T-helper 1 cell treated with Interleukin-12 subunit alpha and Interleukin-12 subunit beta and Interleukin-4 antibody, amounts not matched to agents 30 ng/mL and 1 ng/mL, for 36 hours (primary cell): ENCODE results near the gene PRM3. TPM values are rescaled to one million over a fixed set of nuclear protein-coding genes. Genes with fewer than 3 reads are reported as not detected.

Experiments used
- intact Hi-C: fragments of 100-400 bp; cut with micrococcal nuclease; formaldehyde crosslinking; loops from one replicate; pipeline ENCODE4 v1.15.1; 2024
- total RNA-seq: library from RNA; stranded (reverse); gene quantifications from 2 replicates; pipeline ENCODE4 v1.2.3, GENCODE V29; 2022

The PRM3 gene
- total RNA-seq, 1 donor from 2014 or later, result not detected

DNA sequence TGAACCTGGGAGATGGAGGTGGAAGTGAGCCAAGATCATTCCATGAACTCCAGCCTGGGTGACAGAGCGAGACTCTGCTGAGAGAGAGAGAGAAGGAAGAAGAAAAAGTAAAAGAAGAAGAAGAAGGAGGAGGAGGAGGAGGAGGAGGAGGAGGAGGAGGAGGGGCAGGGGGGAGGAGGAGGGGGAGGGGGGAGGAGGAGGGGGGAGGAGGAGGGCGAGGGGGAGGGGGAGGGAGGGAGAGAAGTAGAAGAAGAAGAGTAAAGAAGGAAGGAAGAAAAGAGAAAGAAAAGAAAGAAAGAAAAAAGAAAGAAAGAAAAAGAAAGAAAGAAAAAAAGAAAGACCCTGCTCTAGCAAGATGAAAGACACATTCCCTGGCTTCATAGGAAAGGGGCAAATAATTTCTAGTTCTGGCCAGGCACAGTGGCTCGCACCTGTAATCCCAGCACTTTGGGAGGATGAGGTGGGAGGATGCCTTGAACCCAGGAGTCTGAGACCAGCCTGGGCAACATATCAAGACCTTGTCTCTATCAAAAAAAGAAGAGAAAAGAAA lies 41.1 kb downstream of the PRM3 start:
- intact Hi-C loops, result loop anchor here (2.0 kb wide), 3 partner anchors 58 to 244 kb away; no protein-coding TSS in a partner anchor

DNA sequence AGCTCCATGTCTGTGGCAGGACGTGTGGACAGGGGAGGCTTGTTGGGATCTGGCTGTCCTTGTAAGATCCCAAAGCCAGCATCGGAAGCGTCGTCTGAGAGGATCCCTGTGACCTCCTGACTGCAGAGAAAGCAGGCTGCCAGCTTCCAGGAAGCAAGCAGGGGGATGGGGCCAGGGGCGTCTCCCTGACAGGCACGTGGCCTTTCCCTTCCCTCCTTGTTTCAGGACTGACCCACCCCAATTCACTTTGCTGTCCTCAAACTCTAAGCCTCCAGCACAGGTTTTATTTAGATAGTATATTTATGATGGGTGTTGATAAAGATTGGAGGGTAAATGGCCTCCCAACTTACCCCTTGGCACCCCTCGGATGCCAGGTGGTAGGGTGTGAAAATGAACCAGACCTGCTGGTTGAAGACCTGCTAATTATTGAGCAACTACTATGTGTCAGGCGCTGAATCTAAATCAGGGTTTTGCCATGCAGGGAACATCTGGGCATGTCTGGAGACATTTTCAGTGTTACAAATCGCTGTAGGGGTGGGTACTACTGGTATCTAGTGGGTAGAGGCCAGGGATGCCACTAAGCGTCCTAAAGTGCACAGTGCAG lies 42.0 kb downstream of the PRM3 start:
- intact Hi-C loops, result no loop called here

DNA sequence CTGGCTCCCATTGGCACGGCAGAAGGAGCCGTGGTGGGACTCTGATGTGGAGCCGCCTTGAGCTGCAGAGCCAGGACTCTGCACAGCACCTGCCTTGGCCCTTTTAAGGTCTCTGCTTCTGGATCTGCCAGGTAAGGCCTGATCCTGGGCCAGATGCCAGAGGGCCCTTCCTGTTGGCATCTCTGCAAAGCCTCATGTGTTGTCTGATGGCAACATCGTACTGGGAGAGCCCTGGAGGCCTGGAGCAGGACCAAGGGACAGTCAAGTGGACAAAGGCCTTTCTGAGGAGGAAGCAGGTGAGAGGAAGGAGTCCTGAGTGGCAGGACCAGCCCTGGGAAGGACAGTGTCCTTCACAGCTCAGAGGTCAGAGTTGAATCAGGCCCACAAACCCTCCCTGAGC lies 43.5 kb downstream of the PRM3 start:
- intact Hi-C loops, result no loop called here

- intact Hi-C loops, result no loop called here
Measured at GRCh38 chr16:11229432-11229831, 44.0 kb downstream of the PRM3 start.

DNA sequence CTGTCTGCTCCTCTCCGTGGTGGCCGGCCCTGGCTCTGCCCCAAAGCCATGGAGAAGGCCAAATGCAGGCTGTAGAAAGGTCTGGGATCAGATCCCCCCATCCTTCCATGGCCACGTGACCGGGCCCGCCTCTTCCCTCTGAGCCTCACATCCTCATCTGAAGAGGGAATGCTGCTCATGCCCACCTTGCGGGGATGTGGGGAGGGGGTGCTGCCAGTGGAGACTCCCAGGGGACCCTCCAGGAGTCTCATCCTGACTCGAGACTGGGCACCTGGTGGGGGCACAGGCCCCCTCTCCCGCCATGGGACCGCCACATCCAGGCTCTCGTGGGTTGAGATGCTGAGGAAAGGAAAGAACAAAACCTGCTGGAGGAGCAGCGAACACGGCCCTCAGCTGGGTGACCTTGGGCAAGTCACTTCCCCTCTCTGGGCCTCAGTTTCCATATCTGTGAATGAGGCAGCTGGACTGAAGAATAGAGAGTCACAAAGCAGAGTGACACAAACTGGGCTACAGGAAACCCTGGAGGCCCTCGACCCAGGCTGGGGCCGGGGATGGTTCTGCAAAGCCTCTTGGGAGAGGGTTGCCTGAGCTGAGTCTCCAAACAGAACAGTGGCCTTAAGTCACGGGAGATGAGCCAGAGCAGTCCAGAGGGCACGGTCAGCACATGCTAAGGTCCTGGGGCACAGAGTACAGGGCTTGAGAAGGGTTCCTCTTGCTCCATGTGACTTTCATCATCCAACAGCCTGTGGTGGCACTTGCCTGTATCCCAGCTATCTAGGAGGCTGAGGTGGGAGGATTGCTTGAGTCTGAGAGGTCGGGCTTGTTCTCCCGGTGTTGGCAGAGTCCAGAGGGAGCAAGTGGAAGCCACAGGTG lies 47.5 kb downstream of the PRM3 start:
- intact Hi-C loops, result loop anchor here (1.0 to 2.0 kb wide), 8 partner anchors 7 to 261 kb away; no protein-coding TSS in a partner anchor

- intact Hi-C loops, result loop anchor here (1.0 to 2.0 kb wide), 11 partner anchors 8 to 260 kb away; no protein-coding TSS in a partner anchor
Measured at GRCh38 chr16:11224894-11225676, 48.3 kb downstream of the PRM3 start.

DNA sequence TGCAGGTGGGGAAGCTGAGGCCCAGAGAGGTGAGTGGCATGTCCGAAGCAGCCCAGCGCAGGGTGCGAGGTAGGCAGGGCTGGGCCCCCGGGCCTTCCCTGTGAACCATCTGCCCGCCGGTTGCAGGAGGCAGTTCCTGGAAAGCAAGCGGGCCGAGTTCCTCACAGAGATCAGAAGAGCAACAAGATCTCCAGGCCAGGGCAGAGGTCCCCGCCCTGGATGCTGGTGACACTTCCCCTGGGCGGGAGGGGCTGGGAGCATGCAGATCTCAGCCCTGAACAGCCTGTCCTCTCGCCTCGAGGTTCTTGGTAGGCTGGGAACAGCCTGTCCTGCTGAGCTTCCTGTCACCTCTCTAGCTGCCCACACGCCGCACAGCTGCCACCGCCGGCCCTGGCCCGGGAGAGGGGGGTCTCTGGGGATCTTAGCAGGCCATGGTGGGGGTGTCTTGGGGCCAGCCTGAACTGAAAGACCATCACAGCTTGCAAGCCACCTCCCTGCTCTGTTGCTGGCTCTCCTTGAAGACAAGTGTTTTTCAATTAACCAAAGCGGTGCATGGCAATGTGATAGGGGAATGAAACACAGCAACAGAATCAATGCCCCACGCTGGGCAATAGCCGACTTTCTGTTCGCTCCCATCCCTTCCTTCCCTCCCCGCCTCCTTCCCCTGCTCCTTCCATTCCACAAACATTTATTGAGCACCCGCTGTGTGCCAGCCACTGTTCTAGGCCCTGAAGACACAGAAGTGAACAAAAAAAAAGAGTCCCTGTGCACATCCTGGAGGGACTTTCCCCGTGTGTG lies 49.1 kb downstream of the PRM3 start:
- intact Hi-C loops, result loop anchor here (1.0 to 2.0 kb wide), 5 partner anchors 43 to 259 kb away; no protein-coding TSS in a partner anchor

Other genes starting within 250 kb of the PRM3 start
- gene SOCS1, start 17.4 kb downstream of the PRM3 start, total RNA-seq, result 211 and 217 TPM in 2 replicates
- gene TNP2, start 4.3 kb downstream of the PRM3 start, total RNA-seq, result not detected in 2 replicates
- gene PRM2, start 2.9 kb upstream of the PRM3 start, total RNA-seq, result not detected in 2 replicates
- not detected in 2 replicates for gene PRM1, start 7.7 kb upstream of the PRM3 start, total RNA-seq
- gene RMI2, start 71.8 kb upstream of the PRM3 start, total RNA-seq, result 40.5 and 41.0 TPM in 2 replicates